Fibroblast of the conjunctiva (primary cell): ENCODE results near the gene KLRK1.
"Not testable (repeated sequence)": the region's sequence is repeated elsewhere in the genome, so short reads cannot be mapped to it uniquely, and the experiment has no call there.

Experiments
- DNase-seq: peaks from one replicate; pipeline ENCODE4 v3.0.0-alpha.2; 2010; ENCODE audit warnings: low read depth

The KLRK1 gene

GRCh38 chr12:10389904-10390303 is at the start of gene KLRK1:
KLRK1 (minus strand) TSS chr12:10390041; CDS start chr12:10388810, 1,231 bp downstream.
- no peak for DNase-seq

DNA sequence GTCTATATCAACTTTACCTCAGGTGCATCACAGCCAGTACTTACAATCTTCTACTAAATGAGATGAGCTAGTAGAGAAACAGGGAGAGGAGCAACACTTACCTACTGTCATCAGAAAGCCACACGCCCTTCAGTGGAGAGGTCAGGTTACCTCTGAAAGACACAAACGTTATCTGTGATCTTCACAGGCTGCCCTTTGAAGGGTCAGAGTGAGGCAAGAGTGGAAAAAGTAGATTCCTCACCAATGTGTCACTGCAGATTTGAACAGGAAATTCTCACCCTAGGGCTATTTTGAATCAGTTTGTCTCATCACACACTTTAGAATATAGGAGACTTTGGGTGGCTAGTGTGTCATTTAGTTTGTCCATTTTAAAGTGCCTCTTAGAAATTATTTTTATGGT is 47.8 kb upstream of the KLRK1 start:
- DNase-seq, result not testable (repeated sequence)

- DNase-seq, result not testable (repeated sequence)
Observed at GRCh38 chr12:10435816-10436215, 46.0 kb upstream of the KLRK1 start, which contains the start of gene KLRC2. KLRC2 (minus strand) TSS chr12:10436010; CDS start chr12:10435986, 24 bp downstream.

- DNase-seq, result not testable (repeated sequence)
Observed at GRCh38 chr12:10430623-10431022, 40.8 kb upstream of the KLRK1 start.

DNA sequence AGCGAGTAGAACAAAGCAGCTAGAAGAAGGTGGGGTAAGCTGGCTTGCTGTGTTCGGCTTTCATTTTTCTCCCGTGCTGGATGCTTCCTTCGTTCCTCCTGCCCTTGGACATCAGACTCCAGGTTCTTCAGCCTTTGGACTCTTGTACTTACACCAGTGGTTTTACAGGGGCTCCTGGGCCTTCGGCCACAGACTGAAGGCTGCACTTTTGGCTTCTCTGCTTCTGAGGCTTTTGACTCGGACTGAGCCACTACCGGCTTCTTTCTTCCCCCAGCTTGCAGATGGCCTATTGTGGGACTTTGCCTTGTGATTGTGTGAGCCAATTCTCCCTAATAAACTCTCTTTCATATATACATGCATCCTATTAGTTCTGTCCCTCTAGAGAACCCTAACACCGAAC is 36.1 kb upstream of the KLRK1 start:
- not testable (repeated sequence) for DNase-seq

- DNase-seq, result not testable (repeated sequence)
Observed at GRCh38 chr12:10424260-10424899, 34.5 kb upstream of the KLRK1 start.

DNA sequence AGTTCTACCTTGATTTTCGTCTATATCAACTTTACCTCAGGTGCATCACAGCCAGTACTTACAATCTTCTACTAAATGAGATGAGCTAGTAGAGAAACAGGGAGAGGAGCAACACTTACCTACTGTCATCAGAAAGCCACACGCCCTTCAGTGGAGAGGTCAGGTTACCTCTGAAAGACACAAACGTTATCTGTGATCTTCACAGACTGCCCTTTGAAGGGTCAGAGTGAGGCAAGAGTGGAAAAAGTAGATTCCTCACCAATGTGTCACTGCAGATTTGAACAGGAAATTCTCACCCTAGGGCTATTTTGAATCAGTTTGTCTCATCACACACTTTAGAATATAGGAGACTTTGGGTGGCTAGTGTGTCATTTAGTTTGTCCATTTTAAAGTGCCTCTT is 32.3 kb upstream of the KLRK1 start:
- DNase-seq, result not testable (repeated sequence)

- DNase-seq, result not testable (repeated sequence)
Observed at GRCh38 chr12:10420334-10420733, 30.5 kb upstream of the KLRK1 start, which contains the start of gene KLRC3. KLRC3 (minus strand) TSS chr12:10420595; CDS start chr12:10420550, 45 bp downstream.

GRCh38 chr12:10409392-10409791 is 19.6 kb upstream of the KLRK1 start, which contains the start of gene KLRC4:
KLRC4 (minus strand) TSS chr12:10409757; CDS start chr12:10409575, 182 bp downstream.
- DNase-seq, result peak; percentile 8

GRCh38 chr12:10408842-10409241 is 19.0 kb upstream of the KLRK1 start:
- DNase-seq, result no peak

DNA sequence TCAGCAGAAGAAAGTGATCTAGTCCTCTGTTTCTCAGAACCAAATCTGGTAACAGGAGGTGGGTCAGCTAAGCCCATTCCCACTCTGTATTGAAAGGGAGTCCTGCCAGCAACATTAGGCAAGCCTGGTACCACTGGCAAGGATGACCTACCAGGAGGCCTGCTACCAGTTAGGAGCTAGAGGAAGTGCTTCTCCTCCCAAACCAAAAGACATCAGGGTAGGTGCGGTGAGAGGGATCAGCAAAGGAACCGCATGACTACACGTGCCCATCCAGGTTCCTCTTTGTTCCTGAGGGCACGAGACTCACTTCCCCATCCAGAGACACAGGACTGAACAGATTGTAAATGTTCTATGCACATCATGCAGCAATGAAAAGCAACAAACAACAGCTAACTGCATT is 16.9 kb upstream of the KLRK1 start:
- DNase-seq, result no peak

DNA sequence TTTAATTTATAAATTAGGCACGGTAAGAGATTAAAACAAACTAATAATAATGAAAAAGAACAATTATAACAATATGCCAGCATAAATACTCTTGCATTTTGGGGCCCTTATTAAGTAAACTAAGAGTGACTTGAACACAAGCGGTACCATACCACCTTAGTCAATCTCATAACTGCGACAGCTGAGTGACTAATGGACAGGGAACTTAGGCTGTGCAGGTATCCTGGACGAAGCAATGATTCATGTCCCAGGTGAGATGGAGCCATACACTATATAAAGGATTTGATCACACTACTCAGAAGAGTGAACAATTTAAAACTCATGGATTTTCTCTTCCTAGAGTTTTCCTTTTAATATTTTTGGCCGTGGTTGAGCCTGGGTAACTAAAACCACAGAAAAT is 15.5 kb upstream of the KLRK1 start:
- DNase-seq, result no peak

- DNase-seq, result no peak
Observed at GRCh38 chr12:10404798-10405197, 15.0 kb upstream of the KLRK1 start.

GRCh38 chr12:10400829-10401228 is 11.0 kb upstream of the KLRK1 start:
- no peak for DNase-seq

GRCh38 chr12:10398168-10398567 is 8.3 kb upstream of the KLRK1 start:
- no peak for DNase-seq

- DNase-seq, result no peak
Observed at GRCh38 chr12:10397296-10397695, 7.5 kb upstream of the KLRK1 start.

DNA sequence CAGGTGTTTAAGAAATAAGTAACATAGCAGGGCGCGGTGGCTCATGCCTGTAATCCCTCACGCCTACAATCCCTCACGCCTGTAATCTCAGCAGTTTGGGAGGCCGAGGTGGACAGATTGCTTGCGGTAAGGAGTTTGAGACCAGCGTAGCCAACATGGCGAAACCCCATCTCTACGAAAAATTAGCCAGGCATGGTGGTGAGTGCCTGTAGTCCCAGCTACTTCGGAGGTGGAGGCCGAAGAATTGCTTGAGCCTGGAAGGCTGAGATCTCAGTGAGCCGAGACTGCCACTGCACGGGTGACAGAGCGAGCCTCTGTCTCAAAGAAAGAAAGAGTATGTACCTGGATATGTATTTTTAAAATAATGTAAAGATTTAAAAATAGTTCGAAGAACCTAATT is 6.3 kb upstream of the KLRK1 start:
- not testable (repeated sequence) for DNase-seq

DNA sequence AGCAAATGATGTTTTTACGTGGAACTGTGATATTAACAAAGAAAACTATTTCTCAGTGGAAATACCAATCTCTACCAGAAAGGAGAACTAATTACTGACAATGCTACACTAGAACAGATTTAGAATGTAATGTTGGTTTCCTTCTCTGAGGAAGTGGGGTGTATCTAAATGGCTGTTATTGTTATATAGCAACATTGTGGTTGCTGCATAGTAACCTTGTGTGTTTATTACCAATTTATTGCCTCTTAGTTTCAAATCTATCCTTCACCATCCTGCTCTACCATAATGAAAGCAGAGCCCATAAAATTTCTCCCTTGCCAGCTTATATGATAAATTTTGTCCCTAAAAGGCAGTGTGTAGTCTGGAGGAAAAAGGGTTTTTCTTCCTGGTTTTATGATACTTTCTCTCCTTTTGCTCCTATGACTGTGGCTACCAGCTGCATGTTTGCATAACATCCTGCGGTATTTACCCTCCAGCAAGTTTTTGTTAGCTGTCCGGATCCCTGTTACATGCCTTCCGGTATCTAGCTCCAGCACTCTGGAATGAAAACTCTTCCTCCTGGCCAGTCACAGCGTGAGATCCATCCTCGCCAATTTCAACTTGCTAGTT is 5.7 kb upstream of the KLRK1 start:
- peak; percentile 78 for DNase-seq

DNA sequence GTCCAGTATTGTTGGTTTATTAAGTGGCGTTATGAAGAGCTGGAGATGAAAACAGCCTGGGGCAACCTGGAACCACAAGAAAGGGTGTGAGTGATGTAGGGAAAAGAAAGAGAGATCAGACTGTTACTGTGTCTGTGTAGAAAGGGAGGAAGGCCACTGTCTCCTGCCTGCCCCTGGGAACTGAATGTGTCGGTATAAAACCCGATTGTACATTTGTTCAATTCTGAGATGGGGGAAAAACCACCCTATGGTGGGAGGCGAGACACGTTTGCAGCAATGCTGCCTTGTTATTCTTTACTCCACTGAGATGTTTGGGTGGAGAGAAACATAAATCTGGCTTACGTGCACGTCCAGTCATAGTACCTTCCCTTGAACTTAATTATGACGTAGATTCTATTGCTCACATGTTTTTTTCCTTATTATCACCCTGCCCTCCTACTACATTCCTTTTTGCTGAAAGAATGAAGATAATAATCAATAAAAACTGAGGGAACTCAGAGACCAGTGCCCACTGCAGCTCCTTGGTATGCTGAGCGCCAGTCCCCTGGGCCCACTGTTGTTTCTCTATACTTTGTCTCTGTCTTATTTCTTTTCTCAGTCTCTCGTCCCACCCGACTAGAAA is 4.8 kb upstream of the KLRK1 start:
- DNase-seq, result not testable (repeated sequence)

GRCh38 chr12:10393291-10393690 is 3.5 kb upstream of the KLRK1 start:
- no peak for DNase-seq

GRCh38 chr12:10392394-10392930 is 2.6 kb upstream of the KLRK1 start:
- peak; percentile 96 for DNase-seq

DNA sequence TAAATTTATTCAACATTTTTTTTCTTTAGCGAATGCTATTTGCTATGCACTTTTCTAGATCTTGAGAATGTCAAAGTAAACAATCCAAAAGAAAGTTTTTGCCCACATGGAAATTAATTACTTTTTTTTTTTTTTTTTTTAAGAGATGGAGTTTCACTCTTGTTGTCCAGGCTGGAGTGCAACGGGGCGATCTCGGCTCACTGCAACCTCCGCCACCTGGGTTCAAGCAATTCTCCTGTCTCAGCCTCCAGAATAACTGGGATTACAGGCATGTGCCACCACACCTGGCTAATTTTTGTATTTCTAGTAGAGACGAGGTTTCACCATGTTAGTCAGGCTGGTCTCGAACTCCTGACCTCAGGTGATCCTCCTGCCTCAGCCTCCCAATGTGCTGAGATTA is 1.1 kb upstream of the KLRK1 start:
- not testable (repeated sequence) for DNase-seq
